Endometrial microvascular endothelial cells (primary cell): ENCODE measurements around the gene USP36. TPM values are rescaled to one million over a fixed set of nuclear protein-coding genes. Genes with fewer than 3 reads are reported as not detected.

Source experiments
- in situ Hi-C: cut with HindIII; loops from 2 replicates; pipeline ENCODE4 v1.10.0; 2017; ENCODE audit warnings: low sequenced_read_pairs, low pct_unique_long_range_greater_than_20kb; ENCODE audit errors: inconsistent ontology term
- total RNA-seq: library from RNA; depleted of rRNA; stranded (reverse); fragments of >200 nt; gene quantifications from one replicate; pipeline ENCODE4 v1.2.3, GENCODE V29; 2015; ENCODE audit errors: inconsistent ontology term

The USP36 gene
- total RNA-seq, 1 donor from 2014 or later = 38.4 TPM

DNA sequence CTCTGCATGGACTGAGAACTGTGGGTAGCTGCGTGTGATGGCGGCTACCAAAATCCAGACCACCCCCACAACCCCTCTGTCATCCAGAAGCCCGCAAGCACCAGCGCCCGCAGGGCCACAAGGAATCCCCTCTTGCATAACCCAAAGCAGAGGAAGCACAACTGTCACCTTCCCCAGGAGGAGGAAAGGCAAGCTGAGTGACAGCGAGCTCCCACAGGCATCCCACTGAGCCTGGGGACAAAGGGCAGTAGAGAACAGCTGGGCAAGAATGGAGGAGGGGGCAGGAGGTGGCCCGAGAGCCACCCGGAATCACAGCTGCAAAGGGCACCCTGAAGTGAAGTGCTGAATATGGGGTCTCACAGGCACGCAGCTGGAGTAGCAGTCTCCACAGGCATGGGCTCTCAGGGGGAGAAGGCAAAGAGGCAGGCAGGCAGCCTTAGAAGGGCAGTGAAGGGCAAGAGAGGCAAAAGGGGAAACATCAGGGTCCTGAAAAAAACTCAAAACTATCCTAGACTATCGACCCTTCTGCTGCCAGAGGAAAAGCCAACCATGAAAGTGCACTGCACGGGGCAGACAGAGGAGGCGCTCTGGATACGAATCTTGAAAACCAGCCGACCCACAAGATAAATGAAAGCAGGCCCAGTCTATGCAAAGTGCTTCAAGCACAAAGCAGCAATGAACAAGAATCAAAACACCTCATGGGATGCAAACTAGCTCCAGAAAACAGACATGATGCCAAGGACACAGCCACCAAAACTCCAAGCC lies 17.1 kb downstream of the USP36 start:
- in situ Hi-C loops = no loop called here

DNA sequence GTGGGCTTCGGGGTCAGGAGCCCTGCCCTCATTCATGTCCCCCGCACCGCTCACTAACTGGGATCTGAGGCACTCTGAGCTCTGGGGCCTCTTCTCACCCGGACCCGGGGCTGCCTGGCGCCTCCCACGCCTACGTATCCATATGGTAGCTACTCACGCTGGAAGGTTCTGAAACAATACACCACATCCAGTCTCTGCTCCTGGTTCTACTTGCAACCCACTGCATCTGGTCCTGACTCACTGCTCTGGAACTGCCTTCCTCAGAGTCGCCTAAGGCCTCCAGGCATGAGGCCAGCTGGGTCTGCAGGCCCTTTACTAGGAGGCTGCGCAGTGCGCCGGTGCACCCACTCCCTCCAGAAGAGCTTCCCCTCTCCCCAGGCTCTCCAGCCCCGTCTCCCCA lies 18.1 kb downstream of the USP36 start:
- in situ Hi-C loops = no loop called here

DNA sequence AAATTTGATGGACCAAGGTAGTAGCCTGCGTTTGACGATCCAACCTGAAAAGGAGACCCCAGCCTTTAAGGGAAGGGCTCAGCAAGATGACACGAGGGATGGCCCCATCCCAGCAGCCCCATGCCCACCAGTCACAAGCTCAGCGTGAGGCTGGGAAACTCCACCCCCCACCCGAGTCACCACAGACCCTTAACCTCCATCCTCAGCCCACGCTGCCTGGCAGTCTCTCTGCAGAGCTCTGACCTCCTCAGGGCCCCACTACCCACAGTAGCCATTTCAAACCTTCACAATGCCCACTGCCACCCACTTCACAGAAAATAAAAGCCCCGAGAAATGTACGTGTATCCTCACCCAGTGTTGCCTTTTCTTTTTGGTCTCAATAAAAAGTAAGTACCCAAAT lies 18.7 kb downstream of the USP36 start:
- in situ Hi-C loops = no loop called here

DNA sequence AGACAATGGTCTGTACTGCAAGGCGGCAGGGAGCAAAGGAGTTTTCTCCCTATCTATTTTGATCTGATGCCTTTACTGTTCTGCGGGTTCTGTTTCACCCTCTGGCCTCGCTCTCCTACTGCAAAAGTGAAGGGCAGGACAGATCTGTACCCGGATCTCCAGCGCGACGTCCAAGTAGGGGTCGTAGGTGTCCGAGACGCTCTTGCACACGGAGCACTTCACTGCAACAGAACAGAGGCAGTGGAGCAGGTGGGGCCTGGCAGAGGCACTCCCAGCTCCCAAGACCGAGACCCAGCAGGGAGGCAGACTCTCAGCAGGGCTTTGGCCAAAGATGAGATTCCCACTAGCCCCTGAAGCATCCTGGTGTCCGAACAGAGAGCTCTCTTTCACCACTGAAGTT lies 19.8 kb downstream of the USP36 start:
- in situ Hi-C loops = no loop called here

DNA sequence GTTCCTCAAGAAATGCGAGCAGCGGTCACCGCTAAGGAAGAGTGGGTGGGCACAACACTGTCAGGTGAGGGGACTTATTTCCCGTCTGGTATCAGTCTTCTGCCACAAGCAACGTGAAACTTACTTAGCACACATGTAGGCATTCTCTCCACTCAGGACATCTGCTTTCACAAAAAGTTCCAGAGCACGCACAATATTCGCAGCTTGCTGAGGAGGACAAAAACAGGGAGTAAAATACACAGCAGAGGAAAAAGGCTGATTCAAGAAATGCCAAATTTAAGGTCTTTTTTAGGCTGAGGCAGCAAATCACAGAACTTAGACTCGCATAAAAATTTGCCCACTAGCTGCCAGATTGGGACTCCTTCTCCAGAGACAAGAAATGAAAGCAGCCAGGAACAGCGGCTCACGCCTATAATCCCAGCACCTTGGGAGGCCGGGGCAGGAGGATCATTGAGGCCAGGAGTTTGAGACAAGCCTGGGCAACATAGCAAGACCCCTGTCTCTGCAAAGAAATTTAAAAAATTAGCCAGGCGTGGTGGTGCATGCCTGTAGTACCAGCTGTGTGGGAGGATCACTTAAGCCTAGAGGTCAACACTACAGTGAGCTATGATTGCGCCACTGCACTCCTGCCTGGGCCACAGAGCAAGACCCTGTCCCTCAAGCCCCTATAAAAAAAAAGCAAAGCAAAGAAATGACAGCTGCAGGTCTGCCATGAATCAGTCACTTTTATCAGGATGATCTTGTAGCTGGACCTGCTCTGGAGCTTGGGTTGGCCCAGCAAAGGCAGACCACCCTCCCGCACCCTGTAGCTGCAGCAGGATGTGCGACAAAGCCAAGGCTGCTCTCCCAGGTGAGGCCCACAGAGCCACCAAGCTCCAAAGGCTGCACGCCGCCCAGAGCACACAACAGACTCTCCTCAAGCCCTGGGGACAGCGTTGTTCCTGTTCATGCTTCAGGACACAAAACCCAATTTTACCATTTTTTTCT lies 20.5 kb downstream of the USP36 start:
- in situ Hi-C loops = no loop called here

DNA sequence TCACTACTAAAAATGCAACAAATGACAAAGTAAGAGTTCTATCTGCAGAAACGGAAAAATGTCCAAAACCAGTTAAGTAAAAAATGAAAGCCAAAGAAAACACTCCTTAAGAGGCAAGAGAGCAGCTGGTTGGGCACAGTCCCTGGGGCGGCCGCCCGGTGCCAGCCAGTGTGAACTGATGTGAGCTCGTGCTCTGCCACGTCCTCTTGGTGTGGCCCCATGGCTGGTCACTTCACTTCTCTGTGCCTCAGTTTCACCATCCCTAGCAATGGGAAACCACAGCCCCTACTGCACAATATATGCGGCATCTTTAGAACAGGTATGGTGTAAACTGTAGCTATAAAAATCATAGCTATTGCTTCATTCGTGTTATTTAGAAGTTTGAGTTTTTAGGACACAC lies 21.2 kb downstream of the USP36 start:
- in situ Hi-C loops = no loop called here

DNA sequence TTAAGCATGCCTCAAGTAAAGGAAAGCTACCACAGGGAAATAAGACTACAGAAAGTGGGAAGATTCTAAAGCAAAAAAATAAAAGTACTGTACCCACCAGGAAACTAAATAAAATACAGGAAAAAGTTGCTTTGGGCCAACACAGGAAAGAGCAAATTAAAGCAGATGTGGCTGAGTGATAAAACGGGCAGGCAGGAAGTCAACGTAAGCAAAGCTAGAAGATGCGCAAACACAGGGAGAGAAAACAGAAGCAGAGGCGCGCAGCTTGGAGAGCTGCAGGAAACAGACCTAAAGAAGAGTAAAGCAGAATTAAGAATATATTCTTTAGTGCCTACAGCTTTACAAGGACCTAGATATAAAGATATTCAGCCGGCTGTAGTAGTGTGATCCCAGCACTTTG lies 21.7 kb downstream of the USP36 start:
- in situ Hi-C loops = no loop called here

DNA sequence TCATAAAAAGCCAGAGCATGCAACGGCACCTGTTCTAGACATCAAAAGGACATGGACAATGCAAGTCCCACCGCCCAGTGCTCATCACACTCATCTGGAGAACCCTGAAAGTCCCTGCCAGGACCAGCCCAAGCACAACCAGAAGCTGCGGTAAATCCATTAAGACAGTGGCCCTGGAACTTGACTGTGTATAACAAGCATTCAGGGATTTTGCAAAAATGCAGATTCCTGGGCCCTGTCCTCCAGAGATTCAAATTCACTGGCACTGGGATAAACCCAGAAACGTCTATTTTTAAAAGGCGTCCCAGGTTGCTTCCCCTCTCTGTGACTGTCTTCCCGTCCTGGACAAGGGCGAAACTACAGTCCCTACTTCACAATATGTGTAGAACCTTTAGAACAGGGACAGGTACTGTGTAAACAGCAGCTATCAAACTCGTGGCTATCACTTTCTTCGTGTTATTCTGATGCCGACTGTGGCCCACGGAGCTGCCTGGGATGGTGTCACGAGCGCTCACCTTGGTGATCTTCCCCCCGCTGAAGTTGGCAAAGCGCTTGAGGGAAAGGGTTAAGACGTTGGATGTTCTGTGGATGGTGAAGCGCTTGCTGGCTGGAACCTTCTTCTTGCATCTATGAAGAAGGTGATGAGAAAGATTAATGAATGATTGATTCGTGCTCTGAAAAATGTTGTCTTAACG lies 22.3 kb downstream of the USP36 start:
- in situ Hi-C loops = no loop called here

DNA sequence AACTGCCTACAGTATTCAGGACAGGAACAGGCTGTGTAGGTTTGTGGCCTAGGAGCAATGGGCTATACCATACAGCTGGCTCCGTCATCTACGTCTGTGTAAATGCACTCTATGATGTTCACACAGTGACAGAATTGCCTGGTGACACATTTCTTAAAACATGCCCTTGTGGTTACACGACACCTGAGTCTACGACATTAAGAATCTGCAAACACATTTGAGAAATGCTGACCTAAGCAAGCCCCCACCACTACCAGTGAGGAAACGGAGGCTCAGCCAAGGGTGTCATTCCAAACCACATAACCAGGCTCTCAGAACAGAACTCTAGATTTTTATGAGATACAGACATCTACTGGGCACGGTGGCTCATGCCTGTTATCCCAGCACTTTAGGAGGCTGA lies 23.5 kb downstream of the USP36 start:
- in situ Hi-C loops = no loop called here

DNA sequence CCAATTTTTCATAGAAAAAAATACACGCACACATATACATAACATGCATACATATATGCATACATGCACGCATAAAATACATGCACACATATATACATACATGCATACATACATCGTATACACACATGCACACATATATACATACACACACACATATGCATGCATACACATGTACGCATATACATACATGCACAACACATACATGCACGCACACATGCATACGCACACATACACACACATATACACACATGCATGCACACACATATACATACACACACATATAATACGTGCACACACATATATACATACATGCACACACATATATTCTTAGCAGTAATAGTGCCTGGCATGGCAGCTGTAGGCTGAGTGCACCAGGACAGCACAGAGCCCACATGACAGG lies 24.9 kb downstream of the USP36 start:
- in situ Hi-C loops = no loop called here

DNA sequence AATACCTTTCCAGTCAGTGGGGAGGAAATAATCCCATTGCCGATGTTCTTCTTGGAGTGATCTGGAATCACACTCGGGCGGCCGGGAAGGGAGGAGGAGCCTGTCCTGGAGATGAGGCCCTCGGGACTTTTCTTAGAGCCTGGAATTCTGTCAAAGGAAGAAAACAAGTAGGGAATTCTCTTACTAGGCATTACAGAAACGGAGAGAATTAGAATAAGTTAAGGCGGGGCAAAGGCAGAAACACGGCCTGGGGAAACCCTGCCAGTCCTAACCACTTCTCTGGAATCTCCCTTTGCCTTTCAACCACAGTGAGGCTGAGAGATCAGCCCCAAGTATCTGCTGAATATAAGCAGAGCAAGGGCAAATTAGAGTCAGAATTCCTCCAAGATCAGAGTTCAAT lies 27.8 kb downstream of the USP36 start:
- in situ Hi-C loops = no loop called here

DNA sequence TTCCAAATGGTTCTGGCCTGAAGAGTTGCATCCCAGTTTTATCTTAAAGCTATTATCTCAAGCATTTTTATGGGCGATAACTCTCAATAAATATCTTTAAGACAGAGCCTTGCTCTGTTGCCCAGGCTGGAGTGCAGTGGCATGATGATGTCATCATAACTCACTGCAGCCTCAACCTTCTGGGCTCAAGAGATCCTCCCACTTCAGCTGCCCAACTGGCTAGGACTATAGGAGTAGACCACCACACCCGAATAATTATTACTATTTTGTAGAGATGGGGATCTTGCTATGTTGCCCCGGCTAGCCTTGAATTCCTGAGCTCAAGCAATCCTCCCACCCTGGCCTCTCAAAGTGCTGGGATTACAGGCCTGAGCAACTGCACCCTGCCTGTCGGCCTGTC lies 32.5 kb downstream of the USP36 start:
- in situ Hi-C loops = no loop called here

DNA sequence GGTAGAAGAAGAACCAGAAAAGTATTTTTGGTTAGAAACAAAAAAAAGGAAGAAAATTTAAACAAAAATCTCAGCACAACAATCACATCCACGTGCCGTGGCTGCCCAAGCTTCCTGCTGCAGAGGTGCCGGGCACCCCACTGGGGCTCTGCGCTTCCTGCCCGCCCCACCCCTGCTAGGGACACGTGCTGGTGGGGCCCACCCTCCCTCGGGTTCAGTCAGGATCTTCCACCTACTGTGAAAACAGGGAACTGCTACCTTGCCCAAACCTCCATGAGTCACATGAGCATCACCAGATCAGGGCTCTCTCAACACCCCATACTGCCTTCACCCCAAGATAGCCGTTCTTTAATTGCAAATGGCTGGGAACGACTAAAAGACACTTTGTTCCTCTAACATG lies 34.2 kb downstream of the USP36 start:
- in situ Hi-C loops = no loop called here

DNA sequence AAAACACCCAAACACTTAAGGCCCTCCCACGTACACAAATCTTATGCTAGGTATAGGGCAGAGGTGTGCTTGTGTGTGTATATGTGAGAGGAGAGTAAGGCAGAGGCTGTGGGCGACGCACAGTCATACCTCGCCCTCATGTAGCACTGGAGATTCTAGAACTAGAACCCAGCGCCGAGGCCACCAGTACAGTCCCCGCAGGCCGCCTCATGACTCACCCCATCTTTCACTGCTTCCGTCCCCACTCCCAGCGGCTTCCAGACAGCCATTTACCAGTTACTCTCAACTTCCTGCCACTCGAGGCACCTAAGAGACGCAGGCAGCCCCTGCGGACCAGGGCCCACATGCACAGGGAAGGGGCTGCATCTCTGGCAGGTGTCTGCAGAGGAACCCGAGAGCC lies 35.3 kb downstream of the USP36 start:
- in situ Hi-C loops = no loop called here

DNA sequence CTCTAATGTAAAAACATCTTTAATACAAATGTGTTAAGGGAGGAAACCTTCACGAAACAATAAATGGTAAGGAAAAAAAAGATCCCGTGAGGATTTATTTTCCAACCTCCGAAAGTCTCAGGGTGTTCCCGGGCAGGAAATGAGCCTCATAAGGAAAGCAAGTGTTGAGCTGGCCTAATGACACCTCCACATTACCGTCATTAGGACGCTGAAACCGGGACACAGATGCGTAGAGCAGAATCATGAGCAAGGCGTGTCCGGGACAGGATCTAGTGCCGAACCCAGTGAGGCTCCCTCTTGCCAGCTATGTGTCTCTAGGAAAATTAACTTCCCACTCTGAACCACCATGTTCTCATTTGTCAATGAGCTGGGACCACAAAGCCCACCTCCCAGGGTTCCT lies 35.8 kb downstream of the USP36 start:
- in situ Hi-C loops = no loop called here

DNA sequence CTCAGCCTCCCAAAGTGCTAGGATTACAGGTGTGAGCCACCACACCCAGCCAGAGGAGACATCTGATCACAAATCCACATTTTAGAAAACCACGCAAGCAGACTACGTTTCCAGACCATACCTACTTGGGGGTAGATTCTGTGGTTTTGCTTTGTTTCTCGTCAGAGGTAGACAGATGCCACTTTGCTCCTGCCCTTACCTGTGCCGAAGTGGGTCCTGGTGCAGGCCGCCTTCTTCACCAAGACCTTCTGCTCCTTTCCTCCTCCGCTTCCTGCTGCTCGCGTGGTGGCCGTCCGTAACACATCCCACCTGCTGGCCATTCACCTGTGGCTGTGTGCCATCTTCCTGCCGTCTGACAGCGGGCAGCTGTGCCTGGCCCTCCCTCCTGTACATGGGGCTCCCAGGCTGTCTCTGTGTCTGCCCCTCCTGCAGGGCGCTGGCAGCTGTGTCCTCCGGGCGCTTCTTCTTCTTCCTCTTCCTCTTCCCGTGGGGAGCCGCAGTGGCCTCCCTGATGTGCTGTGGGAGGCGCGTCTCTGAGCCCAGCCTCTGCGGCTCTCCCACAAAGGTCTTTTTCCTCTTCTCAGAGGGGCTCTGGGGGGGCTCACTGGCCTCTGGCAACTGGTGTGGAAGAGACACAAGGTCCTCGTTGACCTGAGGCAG lies 37.3 kb downstream of the USP36 start:
- in situ Hi-C loops = no loop called here

DNA sequence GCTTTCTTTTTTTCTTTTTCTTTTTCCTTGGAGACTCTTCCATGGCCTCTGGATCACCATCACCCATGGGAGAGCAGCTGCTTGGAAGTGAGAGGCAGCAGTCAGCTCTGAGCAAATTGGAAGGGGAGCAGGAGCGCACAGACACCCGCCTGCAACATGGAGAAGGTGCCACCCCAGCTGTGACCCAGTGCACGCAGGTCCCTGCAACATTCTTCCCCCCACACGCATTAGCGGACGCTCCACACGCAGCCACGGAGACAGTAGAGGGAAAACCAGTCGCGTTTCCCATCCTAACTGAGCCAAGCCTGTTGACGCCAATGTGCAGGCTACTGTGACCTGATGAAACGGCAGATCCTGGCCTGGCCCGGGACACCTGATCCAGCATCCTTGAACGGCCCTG lies 38.2 kb downstream of the USP36 start:
- in situ Hi-C loops = no loop called here

DNA sequence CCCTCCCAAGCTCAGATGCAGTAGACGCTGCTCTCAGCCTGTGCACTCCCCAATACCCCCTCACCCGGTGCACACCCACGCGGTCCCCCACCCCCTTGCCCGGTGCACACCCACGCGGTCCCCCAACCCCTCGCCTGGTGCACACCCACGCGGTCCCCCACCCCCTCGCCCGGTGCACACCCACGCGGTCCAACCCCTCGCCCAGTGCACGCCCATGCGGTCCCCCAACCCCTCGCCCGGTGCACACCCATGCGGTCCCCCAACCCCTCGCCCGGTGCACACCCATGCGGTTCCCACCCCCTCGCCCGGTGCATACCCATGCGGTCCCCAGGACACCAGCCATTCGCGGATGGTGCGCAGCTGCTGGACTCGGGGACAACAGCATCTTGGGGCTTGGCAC lies 38.6 kb downstream of the USP36 start:
- in situ Hi-C loops = no loop called here
